BJ (cell line): ENCODE results near the gene OXCT2. TPM values are rescaled to one million over a fixed set of nuclear protein-coding genes. Genes with fewer than 3 reads are reported as not detected.
"Not testable (repeated sequence)": the region's sequence is repeated elsewhere in the genome, so short reads cannot be mapped to it uniquely, and the experiment has no call there.

ENCODE experiments used
- CTCF ChIA-PET: fragments of 350-600 bp; formaldehyde crosslinking; extraction: SDS; loops from one replicate; lab custom pipeline; 2021; ENCODE audit warnings: antibody characterized with exemption, inconsistent platforms; lab: Yijun Ruan, JAX
- POLR2A ChIA-PET: fragments of 300-600 bp; sonication (Branson Sonifier 250); formaldehyde crosslinking; extraction: SDS; loops from one replicate; lab custom pipeline; 2021; ENCODE audit warnings: antibody characterized with exemption; lab: Charles Lee
- DNase-seq: peaks from one replicate; pipeline ENCODE4 v3.0.0-alpha.2; 2011; ENCODE audit warnings: low read depth
- H3K27me3 ChIP-seq: 2 replicates; pipeline ENCODE4 v1.6.0; 2011; ENCODE audit warnings: low read length; ENCODE audit not compliant: control insufficient read depth, insufficient read depth
- H3K36me3 ChIP-seq: 2 replicates; pipeline ENCODE4 v1.5.1; 2011; ENCODE audit warnings: low read length; ENCODE audit not compliant: control insufficient read depth, insufficient read depth
- H3K4me3 ChIP-seq: 2 replicates; pipeline ENCODE4 v1.5.1; 2011; ENCODE audit warnings: low read depth, mild to moderate bottlenecking, control low read depth, low read length
- polyA plus RNA-seq: library from polyadenylated mRNA; depleted of rRNA; stranded (reverse); fragments of >200 nt; gene quantifications from 2 replicates; pipeline ENCODE4 v1.2.3, GENCODE V29; 2011
- TF ChIP-seq, protein P1 (sequence below): IDR thresholded peaks from 2 replicates; pipeline ENCODE4 v1.5.1; 2011; ENCODE audit warnings: low read depth, mild to moderate bottlenecking, control low read depth, inconsistent platforms, low read length, moderate library complexity; ENCODE audit not compliant: insufficient read depth

OXCT2 gene
- polyA plus RNA-seq, 1 experiment: 1.2 TPM

- CTCF ChIA-PET: interaction anchor here (1.1 kb wide), 1 partner anchor 18 kb away, joined by 3 read pairs; no protein-coding TSS in a partner anchor
- TF ChIP-seq, protein P1, sequence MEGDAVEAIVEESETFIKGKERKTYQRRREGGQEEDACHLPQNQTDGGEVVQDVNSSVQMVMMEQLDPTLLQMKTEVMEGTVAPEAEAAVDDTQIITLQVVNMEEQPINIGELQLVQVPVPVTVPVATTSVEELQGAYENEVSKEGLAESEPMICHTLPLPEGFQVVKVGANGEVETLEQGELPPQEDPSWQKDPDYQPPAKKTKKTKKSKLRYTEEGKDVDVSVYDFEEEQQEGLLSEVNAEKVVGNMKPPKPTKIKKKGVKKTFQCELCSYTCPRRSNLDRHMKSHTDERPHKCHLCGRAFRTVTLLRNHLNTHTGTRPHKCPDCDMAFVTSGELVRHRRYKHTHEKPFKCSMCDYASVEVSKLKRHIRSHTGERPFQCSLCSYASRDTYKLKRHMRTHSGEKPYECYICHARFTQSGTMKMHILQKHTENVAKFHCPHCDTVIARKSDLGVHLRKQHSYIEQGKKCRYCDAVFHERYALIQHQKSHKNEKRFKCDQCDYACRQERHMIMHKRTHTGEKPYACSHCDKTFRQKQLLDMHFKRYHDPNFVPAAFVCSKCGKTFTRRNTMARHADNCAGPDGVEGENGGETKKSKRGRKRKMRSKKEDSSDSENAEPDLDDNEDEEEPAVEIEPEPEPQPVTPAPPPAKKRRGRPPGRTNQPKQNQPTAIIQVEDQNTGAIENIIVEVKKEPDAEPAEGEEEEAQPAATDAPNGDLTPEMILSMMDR: no peak
- POLR2A ChIA-PET: no interaction called here
- no peaks in the 10 kb centered on the region for H3K36me3 ChIP-seq
- no peak overlapping the region for H3K4me3 ChIP-seq
- H3K27me3 ChIP-seq: peaks cover 12% of the 10 kb centered on the region; the same call in 1 of the 2 replicates
- DNase-seq: no peak
Observed at GRCh38 chr1:39782103-39782502, 11.0 kb upstream of the OXCT2 start.

DNA sequence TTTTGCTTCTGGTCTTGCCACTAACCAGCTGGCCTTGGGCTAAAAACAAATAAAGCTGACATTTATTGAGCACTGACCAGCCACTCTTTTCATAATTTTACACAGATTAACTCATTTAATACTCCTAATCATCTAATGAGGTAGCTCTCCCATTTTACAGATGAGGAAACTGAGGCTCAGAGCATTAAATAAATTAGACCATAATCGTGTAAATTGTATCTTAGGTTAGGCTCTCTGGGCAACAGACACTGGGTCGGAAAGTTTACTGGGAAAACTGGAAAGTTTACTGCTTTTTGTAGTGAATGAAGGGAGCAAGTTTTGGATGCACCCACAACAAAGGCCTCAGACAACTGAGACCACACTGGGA lies 10.2 kb upstream of the OXCT2 start:
- Histone ChIP-seq H3K36me3 (no peaks in the 10 kb centered on the region), H3K27me3 (peaks cover 7% of the 10 kb centered on the region; the same call in 1 of the 2 replicates), H3K4me3 (no peak overlapping the region)
- DNase-seq: no peak
- TF ChIP-seq, protein P1: no peak
- CTCF ChIA-PET: interaction anchor here (1.1 kb wide), 1 partner anchor 19 kb away, joined by 3 read pairs; no protein-coding TSS in a partner anchor
- POLR2A ChIA-PET: no interaction called here

GRCh38 chr1:39779821-39780220 lies 8.7 kb upstream of the OXCT2 start:
- TF ChIP-seq, protein P1: no peak
- Histone ChIP-seq H3K36me3 (no peaks in the 10 kb centered on the region), H3K4me3 (no peak overlapping the region), H3K27me3 (peaks cover 6% of the 10 kb centered on the region; the same call in 1 of the 2 replicates)
- POLR2A ChIA-PET: no interaction called here
- CTCF ChIA-PET: no interaction called here
- no peak for DNase-seq

DNA sequence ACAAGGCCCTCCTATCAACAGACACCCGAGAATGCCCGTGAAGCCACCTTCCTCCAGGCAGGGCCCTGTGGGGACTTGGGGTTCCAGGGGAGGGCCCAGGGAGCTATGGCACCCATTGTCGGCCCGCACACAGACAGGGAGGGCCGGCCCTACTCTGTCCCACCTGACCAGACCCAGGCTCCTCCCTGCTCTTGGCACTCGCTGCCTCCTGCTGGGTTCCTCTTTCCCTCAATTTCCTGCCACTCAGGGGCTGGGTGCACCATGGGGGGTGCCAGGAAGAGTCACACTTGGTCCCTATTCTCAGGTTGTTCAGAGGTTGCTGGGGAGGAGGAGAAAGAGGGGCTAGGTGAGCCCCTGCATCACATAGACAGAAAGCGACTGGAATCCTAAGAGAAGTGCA lies 8.0 kb upstream of the OXCT2 start:
- DNase-seq: no peak
- Histone ChIP-seq H3K27me3 (peaks cover 6% of the 10 kb centered on the region; the same call in 1 of the 2 replicates), H3K36me3 (no peaks in the 10 kb centered on the region), H3K4me3 (no peak overlapping the region)
- POLR2A ChIA-PET: no interaction called here
- TF ChIP-seq, protein P1: no peak
- CTCF ChIA-PET: no interaction called here

- DNase-seq, H3K36me3 ChIP-seq, H3K4me3 ChIP-seq, POLR2A ChIA-PET, H3K27me3 ChIP-seq, CTCF ChIA-PET: not testable (repeated sequence)
Observed at GRCh38 chr1:39778463-39779099, 7.4 kb upstream of the OXCT2 start.

DNA sequence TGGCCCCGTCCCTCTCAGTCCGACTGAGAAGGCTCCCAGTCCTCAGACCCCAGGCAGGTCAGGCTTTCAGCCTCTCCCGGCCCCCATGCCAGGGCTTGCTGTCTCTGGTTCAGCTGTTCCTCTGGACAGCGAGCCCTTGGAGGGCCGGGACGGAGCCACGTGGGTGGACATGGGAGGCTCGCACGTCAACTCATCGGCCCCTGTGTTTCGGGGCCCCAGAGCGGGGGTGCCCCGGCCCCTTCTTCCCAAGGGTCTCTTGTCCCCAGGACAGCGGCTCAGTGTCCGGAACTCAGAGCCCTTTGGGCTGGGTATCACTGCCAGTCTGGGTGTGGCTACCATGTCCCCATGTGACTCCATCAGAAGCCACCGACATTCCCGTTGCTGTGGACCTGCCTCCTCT lies 6.7 kb upstream of the OXCT2 start:
- H3K27me3 ChIP-seq, H3K36me3 ChIP-seq, CTCF ChIA-PET, DNase-seq, H3K4me3 ChIP-seq, POLR2A ChIA-PET: not testable (repeated sequence)
